Hindlimb muscle (tissue), 1 donor: ENCODE results near the gene FARP2. TPM values are rescaled to one million over a fixed set of nuclear protein-coding genes. Genes with fewer than 3 reads are reported as not detected.

Source experiments
- DNase-seq: peaks from one replicate; pipeline ENCODE4 v3.0.0-alpha.2; 2013
- polyA plus RNA-seq: library from polyadenylated mRNA; unstranded; fragments of 120-200 nt; gene quantifications from one replicate; pipeline ENCODE4 v1.2.1, GENCODE V29; 2013; ENCODE audit not compliant: insufficient read length

The FARP2 gene
- polyA plus RNA-seq, 1 donor: 32.1 TPM

- DNase-seq: no peak
Measured at GRCh38 chr2:241324775-241325174, 31.3 kb upstream of the FARP2 start.

- DNase-seq: no peak
Measured at GRCh38 chr2:241325257-241325656, 30.8 kb upstream of the FARP2 start.

GRCh38 chr2:241329669-241330615, 26.1 kb upstream of the FARP2 start:
- DNase-seq: no peak

- no peak for DNase-seq
Measured at GRCh38 chr2:241330616-241330981, 25.5 kb upstream of the FARP2 start.

GRCh38 chr2:241334813-241335212, 21.3 kb upstream of the FARP2 start:
- DNase-seq: no peak

GRCh38 chr2:241339839-241340630, 16.1 kb upstream of the FARP2 start:
- DNase-seq: no peak

GRCh38 chr2:241340631-241341163, 15.4 kb upstream of the FARP2 start:
- DNase-seq: no peak

GRCh38 chr2:241344925-241345651, 11.0 kb upstream of the FARP2 start:
- no peak for DNase-seq

GRCh38 chr2:241349941-241350340, 6.1 kb upstream of the FARP2 start:
- DNase-seq: no peak

GRCh38 chr2:241350530-241350877, 5.6 kb upstream of the FARP2 start:
- no peak for DNase-seq

- no peak for DNase-seq
Measured at GRCh38 chr2:241350878-241351639, 5.0 kb upstream of the FARP2 start.

GRCh38 chr2:241351640-241352031, 4.4 kb upstream of the FARP2 start:
- no peak for DNase-seq

- no peak for DNase-seq
Measured at GRCh38 chr2:241352227-241352626, 3.9 kb upstream of the FARP2 start.

- peak; percentile 34 for DNase-seq
Measured at GRCh38 chr2:241354668-241355658, 1.1 kb upstream of the FARP2 start.

GRCh38 chr2:241356871-241357260, 781 bp downstream of the FARP2 start:
- DNase-seq: no peak

- DNase-seq: no peak
Measured at GRCh38 chr2:241357531-241357930, 1.4 kb downstream of the FARP2 start.

GRCh38 chr2:241358470-241358869, 2.4 kb downstream of the FARP2 start:
- DNase-seq: no peak

- no peak for DNase-seq
Measured at GRCh38 chr2:241359481-241360045, 3.5 kb downstream of the FARP2 start.

GRCh38 chr2:241363426-241363825, 7.3 kb downstream of the FARP2 start:
- DNase-seq: no peak

- no peak for DNase-seq
Measured at GRCh38 chr2:241364781-241365180, 8.7 kb downstream of the FARP2 start.
